ENCODE data around the gene FNDC7.

The FNDC7 gene

DNA sequence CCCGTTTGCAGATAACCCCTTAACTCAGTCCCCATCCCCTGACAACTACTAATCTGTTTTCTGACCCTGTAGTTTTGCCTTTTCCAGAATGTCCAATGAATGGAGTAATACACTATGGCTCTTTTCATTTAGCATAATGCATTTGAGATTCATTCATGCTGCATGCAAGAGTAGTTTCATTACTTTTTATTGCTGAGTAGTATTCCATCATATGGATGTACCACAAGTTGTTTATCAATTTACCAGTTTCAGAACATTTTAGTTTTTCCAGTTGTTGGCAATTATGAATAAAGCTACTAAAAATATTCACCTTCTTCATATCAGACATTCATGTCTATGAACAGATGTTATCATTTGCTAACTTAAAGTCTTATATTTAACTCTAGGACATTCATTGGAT lies 79.1 kb downstream of the FNDC7 start:
- TF ChIP-seq, protein P1, sequence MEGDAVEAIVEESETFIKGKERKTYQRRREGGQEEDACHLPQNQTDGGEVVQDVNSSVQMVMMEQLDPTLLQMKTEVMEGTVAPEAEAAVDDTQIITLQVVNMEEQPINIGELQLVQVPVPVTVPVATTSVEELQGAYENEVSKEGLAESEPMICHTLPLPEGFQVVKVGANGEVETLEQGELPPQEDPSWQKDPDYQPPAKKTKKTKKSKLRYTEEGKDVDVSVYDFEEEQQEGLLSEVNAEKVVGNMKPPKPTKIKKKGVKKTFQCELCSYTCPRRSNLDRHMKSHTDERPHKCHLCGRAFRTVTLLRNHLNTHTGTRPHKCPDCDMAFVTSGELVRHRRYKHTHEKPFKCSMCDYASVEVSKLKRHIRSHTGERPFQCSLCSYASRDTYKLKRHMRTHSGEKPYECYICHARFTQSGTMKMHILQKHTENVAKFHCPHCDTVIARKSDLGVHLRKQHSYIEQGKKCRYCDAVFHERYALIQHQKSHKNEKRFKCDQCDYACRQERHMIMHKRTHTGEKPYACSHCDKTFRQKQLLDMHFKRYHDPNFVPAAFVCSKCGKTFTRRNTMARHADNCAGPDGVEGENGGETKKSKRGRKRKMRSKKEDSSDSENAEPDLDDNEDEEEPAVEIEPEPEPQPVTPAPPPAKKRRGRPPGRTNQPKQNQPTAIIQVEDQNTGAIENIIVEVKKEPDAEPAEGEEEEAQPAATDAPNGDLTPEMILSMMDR (IDR thresholded peaks at IDR 0.05; ENCODE audit: low read depth, low read length) = no peak
- no peak for DNase-seq (ENCODE audit: extremely low read depth, low read depth)

Measured in AG09319 (cell line).